ENCODE measurements around the gene TGFB2.

Gene TGFB2

DNA sequence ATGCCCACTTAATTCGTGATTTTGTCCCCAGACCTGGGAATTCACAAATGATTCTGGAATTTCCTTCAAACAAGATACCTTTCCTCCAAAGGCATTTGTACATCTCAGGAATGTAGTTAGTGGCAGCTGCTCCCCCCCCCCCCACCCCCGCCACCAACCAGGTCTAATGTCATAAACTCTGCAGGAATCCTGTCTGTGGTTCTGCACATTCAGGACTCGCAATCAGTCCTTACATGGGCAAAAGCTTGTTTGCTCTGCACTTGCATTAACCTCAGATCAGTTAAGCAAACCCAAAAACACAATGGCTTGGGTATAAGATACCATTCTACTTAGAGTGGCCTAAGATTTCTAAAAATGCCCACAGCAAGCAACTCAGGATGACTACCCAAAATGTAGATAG is 143.8 kb downstream of the TGFB2 start:
- DNase-seq (ENCODE audit: low spot score) = peak; percentile 23

- DNase-seq (ENCODE audit: low spot score) = no peak
Measured at GRCh38 chr1:218490406-218490922, 145.3 kb downstream of the TGFB2 start.

DNA sequence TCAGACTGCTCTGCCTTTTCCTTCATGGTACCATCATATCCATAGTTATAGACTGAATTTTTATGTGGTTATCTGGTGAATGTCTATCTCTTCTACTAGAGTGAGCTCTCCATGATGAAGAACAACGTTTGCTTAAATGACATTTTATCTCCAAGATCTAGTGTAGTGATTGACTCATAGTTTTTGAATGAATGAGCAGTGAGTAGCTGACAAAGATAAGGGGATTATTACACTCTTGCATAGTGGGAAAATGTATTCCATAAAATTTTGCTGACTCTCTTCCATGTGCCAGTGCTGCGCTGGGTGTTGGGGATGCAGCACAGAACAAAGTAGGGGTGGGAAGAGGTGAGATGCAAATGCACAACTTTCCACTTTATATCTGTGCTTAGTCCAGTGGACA is 147.7 kb downstream of the TGFB2 start:
- no peak for DNase-seq (ENCODE audit: low spot score)

DNA sequence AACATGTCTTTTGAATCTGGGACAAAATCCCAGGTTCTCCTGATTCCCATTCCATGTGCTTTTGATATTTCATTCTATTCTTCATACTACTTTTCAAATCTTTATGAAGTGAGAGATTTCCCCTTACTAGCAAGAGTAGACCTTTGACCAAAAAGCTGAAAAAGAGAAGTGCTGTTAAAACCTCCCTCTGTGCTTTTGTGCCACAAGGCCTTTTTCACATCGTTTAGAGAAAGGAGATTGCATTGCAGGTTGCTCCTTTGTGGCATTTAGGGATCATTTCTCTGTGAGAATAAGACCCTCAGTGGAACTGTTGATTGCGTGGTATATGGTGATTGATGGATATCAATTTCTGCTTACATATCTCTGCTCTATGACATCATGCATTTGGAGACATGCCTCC is 148.8 kb downstream of the TGFB2 start:
- no peak for DNase-seq (ENCODE audit: low spot score)

Measured in iPS-NIHi11 (cell line).